WTC11 (cell line): ENCODE data around the gene NFAM1. TPM values are rescaled to one million over a fixed set of nuclear protein-coding genes. Genes with fewer than 3 reads are reported as not detected.

Source experiments
- ATAC-seq: fragments of 200-7000 bp; cut with Tn5 transposase; 2 replicates; pipeline ENCODE4 v1.10.0; 2021; ENCODE audit warnings: mild to moderate bottlenecking, moderate library complexity
- CTCF ChIA-PET: fragments of 300-600 bp; sonication (Branson Sonifier 250); formaldehyde crosslinking; loops from one replicate; lab custom pipeline; 2021; ENCODE audit warnings: antibody characterized with exemption; lab: Charles Lee
- POLR2A ChIA-PET: fragments of 350-600 bp; sonication (Branson Sonifier 250); formaldehyde crosslinking; loops from one replicate; lab custom pipeline; 2021; ENCODE audit warnings: antibody characterized with exemption; lab: Charles Lee
- DNase-seq: peaks from one replicate; pipeline ENCODE4 v3.0.0; 2021; ENCODE audit warnings: low spot score
- H3K27ac Mint-ChIP-seq: 2 replicates; pipeline ENCODE4 v1.8.0; 2021; ENCODE audit warnings: mixed read lengths
- H3K27me3 Mint-ChIP-seq: 2 replicates; pipeline ENCODE4 v1.8.0; 2021; ENCODE audit warnings: low read depth, mild to moderate bottlenecking, moderate library complexity, mixed read lengths
- H3K36me3 Mint-ChIP-seq: 2 replicates; pipeline ENCODE4 v1.8.0; 2021; ENCODE audit warnings: mixed read lengths
- H3K4me1 Mint-ChIP-seq: 2 replicates; pipeline ENCODE4 v1.8.0; 2022; ENCODE audit warnings: mixed read lengths
- H3K4me3 Mint-ChIP-seq: 2 replicates; pipeline ENCODE4 v1.8.0; 2021; ENCODE audit warnings: mild to moderate bottlenecking, moderate library complexity, mixed read lengths
- H3K9me3 Mint-ChIP-seq: 2 replicates; pipeline ENCODE4 v1.8.0; 2021; ENCODE audit warnings: mixed read lengths
- AFF4 ChIP-seq: sonication (generic); formaldehyde crosslinking; IDR thresholded peaks from 2 replicates; pipeline ENCODE4 v1.8.1; 2023; ENCODE audit warnings: mild to moderate bottlenecking, missing genetic modification reagents, borderline replicate concordance
- ATF3 ChIP-seq: sonication (generic); formaldehyde crosslinking; conservative IDR thresholded peaks from 2 replicates; pipeline ENCODE4 v1.8.1; 2022; ENCODE audit warnings: mild to moderate bottlenecking, missing genetic modification reagents
- ATF6 ChIP-seq: sonication (generic); formaldehyde crosslinking; IDR thresholded peaks from 2 replicates; pipeline ENCODE4 v1.8.1; 2023; ENCODE audit warnings: mild to moderate bottlenecking, missing genetic modification reagents
- E2F1 ChIP-seq: sonication (generic); formaldehyde crosslinking; IDR thresholded peaks from 2 replicates; pipeline ENCODE4 v1.8.0; 2022; ENCODE audit warnings: mild to moderate bottlenecking, missing genetic modification reagents
- FOXJ3 ChIP-seq: sonication (generic); formaldehyde crosslinking; IDR thresholded peaks from 2 replicates; pipeline ENCODE4 v1.9.0; 2021; ENCODE audit warnings: missing genetic modification reagents, mild to moderate bottlenecking, borderline replicate concordance
- GRHL2 ChIP-seq: fragments of 250-450 bp; sonication (Bioruptor Pico); IDR thresholded peaks from 2 replicates; pipeline ENCODE4 v1.8.0; 2022; ENCODE audit warnings: mild to moderate bottlenecking, moderate library complexity; ENCODE audit not compliant: insufficient replicate concordance, severe bottlenecking
- MXD4 ChIP-seq: fragments of 250-450 bp; sonication (Bioruptor Pico); IDR thresholded peaks from 2 replicates; pipeline ENCODE4 v1.8.0; 2021; ENCODE audit warnings: mild to moderate bottlenecking, moderate library complexity, borderline replicate concordance
- NFATC4 ChIP-seq: fragments of 250-450 bp; sonication (Bioruptor Pico); IDR thresholded peaks from 2 replicates; pipeline ENCODE4 v1.9.0; 2021; ENCODE audit warnings: mild to moderate bottlenecking
- NR3C1 ChIP-seq: sonication (generic); formaldehyde crosslinking; conservative IDR thresholded peaks from 2 replicates; pipeline ENCODE4 v1.8.1; 2023; ENCODE audit warnings: low read depth, mild to moderate bottlenecking, missing genetic modification reagents
- TEAD1 ChIP-seq: sonication (generic); formaldehyde crosslinking; IDR thresholded peaks from 2 replicates; pipeline ENCODE4 v1.8.0; 2022; ENCODE audit warnings: mild to moderate bottlenecking, missing genetic modification reagents
- USF2 ChIP-seq: sonication (generic); formaldehyde crosslinking; IDR thresholded peaks from 2 replicates; pipeline ENCODE4 v1.8.1; 2023; ENCODE audit warnings: mild to moderate bottlenecking, missing genetic modification reagents, moderate library complexity
- ZMAT4 ChIP-seq: fragments of 250-450 bp; sonication (Bioruptor Pico); IDR thresholded peaks from 2 replicates; pipeline ENCODE4 v1.9.0; 2021; ENCODE audit warnings: mild to moderate bottlenecking
- ZNF138 ChIP-seq: sonication (generic); formaldehyde crosslinking; conservative IDR thresholded peaks from 2 replicates; pipeline ENCODE4 v1.8.1; 2022; ENCODE audit warnings: mild to moderate bottlenecking, moderate library complexity, missing genetic modification reagents
- ZNF423 ChIP-seq: fragments of 250-450 bp; sonication (Bioruptor Pico); IDR thresholded peaks from 2 replicates; pipeline ENCODE4 v2.1.2; 2022; ENCODE audit warnings: mild to moderate bottlenecking, moderate library complexity
- ZNF425 ChIP-seq: fragments of 250-450 bp; sonication (Bioruptor Pico); conservative IDR thresholded peaks from 2 replicates; pipeline ENCODE4 v1.9.0; 2021; ENCODE audit warnings: mild to moderate bottlenecking
- ZNF532 ChIP-seq: fragments of 250-450 bp; sonication (Bioruptor Pico); IDR thresholded peaks from 2 replicates; pipeline ENCODE4 v1.9.0; 2021; ENCODE audit warnings: mild to moderate bottlenecking, borderline replicate concordance
- total RNA-seq: library from RNA; stranded (reverse); gene quantifications from 3 replicates; pipeline ENCODE4 v1.2.3, GENCODE V29; 2021

NFAM1 gene
- total RNA-seq, 1 experiment from 2014 or later: 1.6 TPM

- H3K27ac Mint-ChIP-seq: peak overlapping the region; percentile 81
- peaks cover 37% of the 10 kb centered on the region for H3K4me1 Mint-ChIP-seq
- no peaks in the 10 kb centered on the region for H3K36me3 Mint-ChIP-seq
- ATAC-seq (no peak), DNase-seq (no peak)
- CTCF ChIA-PET: interaction anchor here (0.6 to 3.9 kb wide), 17 partner anchors 14 to 1795 kb away, joined by 3 to 35 read pairs (median 4); no protein-coding TSS in a partner anchor
- H3K4me3 Mint-ChIP-seq: peak overlapping the region; percentile 70
- peaks cover 19% of the 10 kb centered on the region for H3K27me3 Mint-ChIP-seq
- TF ChIP-seq ZNF423 (no peak), ZMAT4 (CRISPR knock-in tag) (no peak), E2F1 (CRISPR knock-in tag) (no peak), ATF6 (no peak), MXD4 (CRISPR knock-in tag) (no peak), TEAD1 (no peak), GRHL2 (CRISPR knock-in tag) (no peak), ATF3 (CRISPR knock-in tag) (no peak), USF2 (no peak), FOXJ3 (CRISPR knock-in tag) (no peak)
- POLR2A ChIA-PET: interaction anchor here (0.6 to 1.1 kb wide), 3 partner anchors 74 to 222 kb away, joined by 3 to 4 read pairs (median 3); no protein-coding TSS in a partner anchor
- H3K9me3 Mint-ChIP-seq: no peaks in the 10 kb centered on the region
Measured at GRCh38 chr22:42439021-42439567, 6.9 kb upstream of the NFAM1 start.

- Mint-ChIP-seq H3K9me3 (no peaks in the 10 kb centered on the region), H3K4me3 (peak overlapping the region; percentile 70), H3K4me1 (peaks cover 32% of the 10 kb centered on the region), H3K27ac (no peak overlapping the region), H3K27me3 (peaks cover 20% of the 10 kb centered on the region), H3K36me3 (no peaks in the 10 kb centered on the region)
- DNase-seq (peak; percentile 46), ATAC-seq (peak; percentile 15)
- ChIA-PET CTCF (interaction anchor here (0.6 to 3.9 kb wide), 25 partner anchors 13 to 1794 kb away, joined by 3 to 35 read pairs (median 4); partner anchors contain the start of gene NDUFA6), POLR2A (no interaction called here)
- TF ChIP-seq AFF4 (CRISPR knock-in tag): no peak
- TF ChIP-seq ATF3 (CRISPR knock-in tag): no peak
- no peak for TF ChIP-seq NFATC4 (CRISPR knock-in tag)
- TF ChIP-seq NR3C1: no peak
- no peak for TF ChIP-seq ZNF138 (CRISPR knock-in tag)
- TF ChIP-seq ZNF425 (CRISPR knock-in tag): no peak
- no peak for TF ChIP-seq ZNF532 (CRISPR knock-in tag)
Measured at GRCh38 chr22:42438293-42438650, 6.1 kb upstream of the NFAM1 start.
